Prostate gland (tissue), 2 donors: ENCODE measurements around the gene ANAPC4.

Source experiments
- POLR2A ChIP-seq: fragments of 450-650 bp; IDR thresholded peaks from one replicate; pipeline ENCODE4 v1.6.1; 2016; ENCODE audit warnings: antibody characterized with exemption, mild to moderate bottlenecking
- POLR2AphosphoS5 ChIP-seq: sonication (generic); formaldehyde crosslinking; IDR thresholded peaks from one replicate; pipeline ENCODE4 v1.6.1; 2017; ENCODE audit warnings: antibody characterized with exemption
- TF ChIP-seq, protein P1 (sequence below), 4 experiments: fragments of 200-600 bp in 2 of 4; fragments of 450-650 bp in 2 of 4; sonication (generic) in 2 of 4; IDR thresholded peaks; 1 replicate in 3 of 4; 2 replicates in 1 of 4; pipeline ENCODE4 v1.5.1; 2016 to 2019; ENCODE audit warnings: antibody characterized with exemption in 4 of 4, mild to moderate bottlenecking in 2 of 4, moderate library complexity in 2 of 4

DNA sequence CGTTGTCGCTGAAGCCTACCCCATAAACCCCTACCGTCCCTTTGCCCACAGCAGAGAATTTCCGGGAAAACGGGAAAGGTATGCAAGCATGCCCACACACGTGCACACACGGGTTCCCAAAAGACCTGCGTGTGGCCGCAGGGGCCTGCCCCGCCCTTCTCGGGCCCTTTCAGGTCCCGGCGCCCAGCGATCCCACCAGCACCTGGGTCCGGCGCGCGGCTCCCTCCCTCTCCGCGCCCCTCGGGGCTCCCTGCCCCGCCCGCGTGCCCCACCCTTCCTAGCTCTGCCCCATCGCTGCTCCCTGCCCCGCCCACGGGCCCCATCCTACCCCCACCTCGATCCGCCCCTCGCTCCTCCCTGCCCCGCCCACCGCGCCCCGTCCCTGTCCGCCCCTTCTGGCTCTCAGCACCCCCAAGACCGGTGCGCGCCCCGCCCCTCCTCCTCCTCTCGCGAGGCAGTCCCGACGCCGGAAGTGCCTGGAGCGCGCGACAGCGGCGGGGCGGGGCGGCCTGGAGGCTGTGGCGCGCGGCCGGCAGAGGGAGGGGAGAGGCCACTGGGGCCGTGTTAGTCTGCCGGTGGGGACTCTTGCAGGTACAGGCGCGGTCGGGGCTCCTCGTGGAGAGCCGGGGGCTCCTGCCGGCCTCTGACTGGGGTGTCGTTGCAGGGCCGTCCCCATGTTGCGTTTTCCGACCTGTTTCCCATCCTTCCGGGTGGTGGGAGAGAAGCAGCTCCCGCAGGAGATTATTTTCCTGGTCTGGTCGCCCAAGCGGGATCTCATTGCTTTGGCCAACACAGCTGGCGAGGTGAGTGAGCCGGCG lies at the start of gene ANAPC4:
- TF ChIP-seq POLR2AphosphoS5 (peak; percentile 47), POLR2A (peak; percentile 57)
- TF ChIP-seq, protein P1, sequence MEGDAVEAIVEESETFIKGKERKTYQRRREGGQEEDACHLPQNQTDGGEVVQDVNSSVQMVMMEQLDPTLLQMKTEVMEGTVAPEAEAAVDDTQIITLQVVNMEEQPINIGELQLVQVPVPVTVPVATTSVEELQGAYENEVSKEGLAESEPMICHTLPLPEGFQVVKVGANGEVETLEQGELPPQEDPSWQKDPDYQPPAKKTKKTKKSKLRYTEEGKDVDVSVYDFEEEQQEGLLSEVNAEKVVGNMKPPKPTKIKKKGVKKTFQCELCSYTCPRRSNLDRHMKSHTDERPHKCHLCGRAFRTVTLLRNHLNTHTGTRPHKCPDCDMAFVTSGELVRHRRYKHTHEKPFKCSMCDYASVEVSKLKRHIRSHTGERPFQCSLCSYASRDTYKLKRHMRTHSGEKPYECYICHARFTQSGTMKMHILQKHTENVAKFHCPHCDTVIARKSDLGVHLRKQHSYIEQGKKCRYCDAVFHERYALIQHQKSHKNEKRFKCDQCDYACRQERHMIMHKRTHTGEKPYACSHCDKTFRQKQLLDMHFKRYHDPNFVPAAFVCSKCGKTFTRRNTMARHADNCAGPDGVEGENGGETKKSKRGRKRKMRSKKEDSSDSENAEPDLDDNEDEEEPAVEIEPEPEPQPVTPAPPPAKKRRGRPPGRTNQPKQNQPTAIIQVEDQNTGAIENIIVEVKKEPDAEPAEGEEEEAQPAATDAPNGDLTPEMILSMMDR (IDR thresholded peaks at IDR 0.05) = peak in 2 of 4 experiments; percentile 27 to 46
